Neural progenitor cell (in vitro differentiated cells): ENCODE measurements around the gene STUB1. TPM values are rescaled to one million over a fixed set of nuclear protein-coding genes. Genes with fewer than 3 reads are reported as not detected.

ENCODE experiments used
- DNase-seq: peaks from one replicate; pipeline ENCODE4 v3.0.0-alpha.2; 2016; ENCODE audit warnings: low spot score
- H2AFZ ChIP-seq: fragments of 200-600 bp; sonication (generic); replicated peaks from 2 replicates; pipeline ENCODE4 v1.6.1; 2016; ENCODE audit warnings: antibody characterized with exemption
- H3F3A ChIP-seq: fragments of 200-600 bp; sonication (generic); 2 replicates; pipeline ENCODE4 v1.6.1; 2016; ENCODE audit warnings: antibody characterized with exemption, low read depth
- H3K27ac ChIP-seq: fragments of 200-600 bp; sonication (generic); 2 replicates; pipeline ENCODE4 v1.5.1; 2016; ENCODE audit warnings: mild to moderate bottlenecking
- H3K27me3 ChIP-seq: fragments of 200-600 bp; sonication (generic); 2 replicates; pipeline ENCODE4 v1.6.1; 2016; ENCODE audit warnings: mild to moderate bottlenecking, moderate library complexity
- H3K36me3 ChIP-seq: fragments of 200-600 bp; sonication (generic); 2 replicates; pipeline ENCODE4 v1.5.1; 2016
- H3K4me1 ChIP-seq: fragments of 200-600 bp; sonication (generic); 2 replicates; pipeline ENCODE4 v1.6.1; 2016; ENCODE audit warnings: mixed run types
- H3K4me2 ChIP-seq: fragments of 200-600 bp; sonication (generic); 2 replicates; pipeline ENCODE4 v1.6.1; 2016
- H3K4me3 ChIP-seq: fragments of 200-600 bp; sonication (generic); 2 replicates; pipeline ENCODE4 v1.5.1; 2016
- H3K79me2 ChIP-seq: fragments of 200-600 bp; sonication (generic); 2 replicates; pipeline ENCODE4 v1.6.1; 2016; ENCODE audit warnings: low read depth
- H3K9ac ChIP-seq: fragments of 200-600 bp; sonication (generic); 2 replicates; pipeline ENCODE4 v1.6.1; 2016
- H3K9me3 ChIP-seq: fragments of 200-600 bp; sonication (generic); 2 replicates; pipeline ENCODE4 v1.5.1; 2016; ENCODE audit warnings: low read depth
- H4K20me1 ChIP-seq: fragments of 200-600 bp; sonication (generic); 2 replicates; pipeline ENCODE4 v1.6.1; 2016; ENCODE audit warnings: low read depth
- H3K27ac Mint-ChIP-seq: 3 replicates; pipeline ENCODE4 v1.8.0; 2021; ENCODE audit warnings: mixed read lengths
- H3K27me3 Mint-ChIP-seq: 2 replicates; pipeline ENCODE4 v1.8.0; 2022; ENCODE audit warnings: low read depth, mild to moderate bottlenecking, inconsistent platforms, moderate library complexity, mixed read lengths; ENCODE audit not compliant: insufficient read depth
- H3K36me3 Mint-ChIP-seq: 3 replicates; pipeline ENCODE4 v1.8.0; 2021; ENCODE audit warnings: mixed read lengths
- H3K4me1 Mint-ChIP-seq: 3 replicates; pipeline ENCODE4 v1.8.0; 2021; ENCODE audit warnings: mixed read lengths
- H3K4me3 Mint-ChIP-seq: 3 replicates; pipeline ENCODE4 v1.8.0; 2021; ENCODE audit warnings: mild to moderate bottlenecking, moderate library complexity, mixed read lengths
- H3K9me3 Mint-ChIP-seq: 3 replicates; pipeline ENCODE4 v1.8.0; 2020; ENCODE audit warnings: mixed read lengths
- CTCF ChIP-seq: fragments of 200-600 bp; sonication (generic); IDR thresholded peaks from 2 replicates; pipeline ENCODE4 v1.5.1; 2017; ENCODE audit warnings: antibody characterized with exemption, mild to moderate bottlenecking
- EZH2 ChIP-seq: fragments of 200-600 bp; sonication (generic); IDR thresholded peaks from 2 replicates; pipeline ENCODE4 v1.6.1; 2017; ENCODE audit warnings: antibody characterized with exemption, mild to moderate bottlenecking, moderate library complexity
- EZH2phosphoT487 ChIP-seq: fragments of 200-600 bp; sonication (generic); IDR thresholded peaks from 2 replicates; pipeline ENCODE4 v1.6.1; 2017; ENCODE audit warnings: antibody characterized with exemption
- total RNA-seq: library from RNA; depleted of rRNA; stranded (reverse); fragments of >200 nt; gene quantifications from 2 replicates; pipeline ENCODE4 v1.2.3, GENCODE V29; 2015; ENCODE audit warnings: low replicate concordance

Gene STUB1
- total RNA-seq, 1 donor from 2014 or later, result 27.0 TPM

DNA sequence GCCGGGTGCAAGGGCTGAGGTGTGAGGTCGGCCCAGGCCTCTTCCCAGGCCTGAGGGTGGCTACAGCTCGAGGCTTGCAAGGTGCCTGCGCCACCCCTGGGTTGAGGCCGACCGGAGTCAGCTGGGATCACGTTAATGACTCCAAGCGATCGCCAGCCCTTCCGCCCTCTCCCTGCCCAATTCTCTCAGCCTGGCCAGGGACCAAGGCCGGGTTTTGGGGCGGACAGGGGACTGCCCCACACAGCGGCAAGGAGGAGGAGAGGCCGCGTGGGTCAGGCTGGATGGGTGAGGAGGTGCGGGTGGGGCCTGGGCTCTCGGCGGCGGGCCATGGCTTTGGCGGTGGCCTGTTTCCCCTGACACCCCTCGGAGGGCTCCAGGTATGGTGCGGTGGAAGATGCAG lies 13.2 kb downstream of the STUB1 start:
- Histone ChIP-seq H3K4me2 (peak overlapping the region; percentile 76), H3F3A (peaks cover 32% of the 10 kb centered on the region), H3K9me3 (no peaks in the 10 kb centered on the region), H3K9ac (no peak overlapping the region), H3K36me3 (no peaks in the 10 kb centered on the region), H2AFZ (no peak overlapping the region), H3K4me3 (peak overlapping the region; percentile 44), H4K20me1 (peaks cover 13% of the 10 kb centered on the region), H3K4me1 (peaks cover 8% of the 10 kb centered on the region), H3K27ac (no peak overlapping the region), H3K27me3 (peaks cover 80% of the 10 kb centered on the region), H3K79me2 (peaks cover 10% of the 10 kb centered on the region)
- no peaks in the 10 kb centered on the region for H3K36me3 Mint-ChIP-seq
- peak overlapping the region; percentile 48 for H3K4me3 Mint-ChIP-seq
- peaks cover 16% of the 10 kb centered on the region for H3K4me1 Mint-ChIP-seq
- H3K9me3 Mint-ChIP-seq, result no peaks in the 10 kb centered on the region
- no peak overlapping the region for H3K27ac Mint-ChIP-seq
- DNase-seq, result no peak
- TF ChIP-seq EZH2, result no peak
- peaks cover 36% of the 10 kb centered on the region for H3K27me3 Mint-ChIP-seq

DNA sequence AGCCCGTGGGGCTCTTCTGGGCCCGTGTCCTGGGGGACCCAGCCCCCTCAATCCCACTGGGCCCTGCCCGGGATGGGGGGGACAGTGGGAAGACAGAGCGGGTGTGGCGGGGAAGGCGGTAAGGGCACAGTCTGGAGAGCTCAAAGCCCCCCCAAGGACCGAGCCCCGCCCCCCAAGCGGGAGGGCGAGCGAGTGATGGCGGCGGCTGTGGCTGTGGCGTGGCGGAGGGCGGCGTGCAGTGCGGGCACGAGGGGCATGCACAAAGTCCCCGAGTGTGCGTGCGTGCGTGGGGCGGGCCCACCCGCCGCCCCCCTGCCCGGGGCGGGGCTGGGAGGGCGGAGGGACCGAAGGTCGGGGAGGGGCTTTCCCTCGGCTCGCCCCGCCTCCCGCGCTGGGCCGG lies 13.6 kb downstream of the STUB1 start:
- TF ChIP-seq EZH2 (no peak), EZH2phosphoT487 (no peak), CTCF (no peak)
- no peak overlapping the region for H2AFZ ChIP-seq
- no peak overlapping the region for H3K27ac ChIP-seq
- peak overlapping the region; percentile 76 for H3K4me2 ChIP-seq
- H3K4me3 ChIP-seq, result peak overlapping the region; percentile 44
- no peak for DNase-seq
- H3K4me1 ChIP-seq, result peaks cover 8% of the 10 kb centered on the region
- no peak overlapping the region for H3K27ac Mint-ChIP-seq
- no peaks in the 10 kb centered on the region for H3K9me3 Mint-ChIP-seq
- H3K27me3 Mint-ChIP-seq, result peaks cover 37% of the 10 kb centered on the region
- H3K36me3 Mint-ChIP-seq, result no peaks in the 10 kb centered on the region
- peaks cover 13% of the 10 kb centered on the region for H4K20me1 ChIP-seq
- peaks cover 15% of the 10 kb centered on the region for H3K4me1 Mint-ChIP-seq
- H3K79me2 ChIP-seq, result peaks cover 7% of the 10 kb centered on the region
- no peaks in the 10 kb centered on the region for H3K36me3 ChIP-seq
- H3K27me3 ChIP-seq, result peaks cover 84% of the 10 kb centered on the region
- no peak overlapping the region for H3K4me3 Mint-ChIP-seq
- H3K9ac ChIP-seq, result no peak overlapping the region
- H3F3A ChIP-seq, result peaks cover 32% of the 10 kb centered on the region
- no peaks in the 10 kb centered on the region for H3K9me3 ChIP-seq

- peaks cover 11% of the 10 kb centered on the region for H3K4me1 Mint-ChIP-seq
- H3K27me3 Mint-ChIP-seq, result peaks cover 40% of the 10 kb centered on the region
- peak; percentile 69 for DNase-seq
- no peak overlapping the region for H3K9ac ChIP-seq
- H3K36me3 ChIP-seq, result no peaks in the 10 kb centered on the region
- H3K27me3 ChIP-seq, result peaks cover 89% of the 10 kb centered on the region
- H3K27ac Mint-ChIP-seq, result no peak overlapping the region
- no peaks in the 10 kb centered on the region for H3K36me3 Mint-ChIP-seq
- no peak for TF ChIP-seq CTCF
- peak; percentile 86 for TF ChIP-seq EZH2phosphoT487
- peak; percentile 93 for TF ChIP-seq EZH2
- H4K20me1 ChIP-seq, result peaks cover 18% of the 10 kb centered on the region
- peaks cover 8% of the 10 kb centered on the region for H3K4me1 ChIP-seq
- H3K4me2 ChIP-seq, result peak overlapping the region; percentile 76
- peak overlapping the region; percentile 44 for H3K4me3 ChIP-seq
- H3K9me3 ChIP-seq, result no peaks in the 10 kb centered on the region
- H3F3A ChIP-seq, result peaks cover 32% of the 10 kb centered on the region
- H3K9me3 Mint-ChIP-seq, result no peaks in the 10 kb centered on the region
- peaks cover 2% of the 10 kb centered on the region for H3K79me2 ChIP-seq
- peak overlapping the region; percentile 70 for H3K4me3 Mint-ChIP-seq
- no peak overlapping the region for H3K27ac ChIP-seq
- H2AFZ ChIP-seq, result no peak overlapping the region
Observed at GRCh38 chr16:694187-694862, 14.1 kb downstream of the STUB1 start.

DNA sequence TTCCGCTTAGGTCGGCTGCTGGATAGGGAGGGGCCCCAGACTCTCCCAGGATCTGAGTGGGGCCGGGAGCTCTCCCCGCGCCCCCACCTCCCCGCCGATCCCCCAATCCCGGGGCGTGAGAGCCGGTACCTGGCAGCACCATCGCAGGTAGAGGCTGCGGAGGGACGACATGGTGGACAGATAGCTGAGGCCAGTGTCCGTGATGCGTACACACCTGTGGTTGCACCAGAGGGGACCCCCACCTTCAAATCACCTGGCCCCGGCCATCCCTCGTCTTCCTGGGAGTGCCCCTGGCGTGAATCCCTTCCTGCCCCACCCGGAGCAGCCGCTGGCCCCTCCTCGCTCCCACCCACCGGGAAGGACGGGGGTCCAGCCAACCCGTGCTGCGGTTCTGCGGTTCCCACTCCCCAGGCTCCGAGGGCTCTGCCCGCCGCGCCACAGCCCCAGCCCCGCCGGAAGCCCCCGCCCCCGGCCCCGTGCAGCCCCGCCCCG lies 14.7 kb downstream of the STUB1 start:
- DNase-seq, result no peak
- H3K36me3 ChIP-seq, result no peaks in the 10 kb centered on the region
- peaks cover 8% of the 10 kb centered on the region for H3K4me1 ChIP-seq
- H3K27ac Mint-ChIP-seq, result no peak overlapping the region
- peak overlapping the region; percentile 44 for H3K4me3 ChIP-seq
- TF ChIP-seq EZH2phosphoT487 (peak; percentile 64), CTCF (no peak), EZH2 (peak; percentile 78)
- no peak overlapping the region for H2AFZ ChIP-seq
- H3K27me3 Mint-ChIP-seq, result peaks cover 41% of the 10 kb centered on the region
- H3K27ac ChIP-seq, result no peak overlapping the region
- H3K9ac ChIP-seq, result no peak overlapping the region
- H3K9me3 Mint-ChIP-seq, result no peaks in the 10 kb centered on the region
- peaks cover 24% of the 10 kb centered on the region for H4K20me1 ChIP-seq
- peaks cover 26% of the 10 kb centered on the region for H3F3A ChIP-seq
- H3K4me2 ChIP-seq, result peak overlapping the region; percentile 76
- no peaks in the 10 kb centered on the region for H3K9me3 ChIP-seq
- H3K79me2 ChIP-seq, result no peaks in the 10 kb centered on the region
- H3K4me3 Mint-ChIP-seq, result no peak overlapping the region
- peaks cover 95% of the 10 kb centered on the region for H3K27me3 ChIP-seq
- H3K36me3 Mint-ChIP-seq, result no peaks in the 10 kb centered on the region
- H3K4me1 Mint-ChIP-seq, result peaks cover 8% of the 10 kb centered on the region
